GM19452 (cell line): Measurements from ENCODE around the gene DPP8.
"Not testable (repeated sequence)": the region's sequence is repeated elsewhere in the genome, so short reads cannot be mapped to it uniquely, and the experiment has no call there.

Experiments
- ATAC-seq: cut with Tn5 transposase; IDR thresholded peaks from one replicate; pipeline ENCODE4 v1.9.1; 2021; ENCODE audit not compliant: unreplicated experiment

The DPP8 gene

GRCh38 chr15:65516997-65517865, at the start of gene DPP8:
DPP8 (minus strand) TSS chr15:65517689; CDS start chr15:65512553, 5,136 bp downstream.
- ATAC-seq = peak; percentile 94

GRCh38 chr15:65561934-65562333, 44.4 kb upstream of the DPP8 start:
- no peak for ATAC-seq

- ATAC-seq = no peak
These were observed 42.5 kb upstream of the DPP8 start for GRCh38 chr15:65559941-65560340.

GRCh38 chr15:65558997-65559760, 41.7 kb upstream of the DPP8 start:
- no peak for ATAC-seq

GRCh38 chr15:65558336-65558735, 40.8 kb upstream of the DPP8 start:
- no peak for ATAC-seq

GRCh38 chr15:65556622-65557021, 39.1 kb upstream of the DPP8 start:
- no peak for ATAC-seq

GRCh38 chr15:65553691-65554090, 36.2 kb upstream of the DPP8 start:
- ATAC-seq = no peak

- not testable (repeated sequence) for ATAC-seq
These were observed 35.4 kb upstream of the DPP8 start for GRCh38 chr15:65552851-65553250.

GRCh38 chr15:65551183-65551582, 33.7 kb upstream of the DPP8 start:
- ATAC-seq = no peak

GRCh38 chr15:65550681-65551098, 33.2 kb upstream of the DPP8 start:
- ATAC-seq = no peak

GRCh38 chr15:65549288-65549687, 31.8 kb upstream of the DPP8 start:
- not testable (repeated sequence) for ATAC-seq

- ATAC-seq = no peak
These were observed 30.4 kb upstream of the DPP8 start for GRCh38 chr15:65547841-65548240.

- no peak for ATAC-seq
These were observed 23.8 kb upstream of the DPP8 start for GRCh38 chr15:65541231-65541820.

- ATAC-seq = no peak
These were observed 22.8 kb upstream of the DPP8 start for GRCh38 chr15:65540314-65540713.

- ATAC-seq = no peak
These were observed 17.7 kb upstream of the DPP8 start for GRCh38 chr15:65535192-65535591.

- no peak for ATAC-seq
These were observed 15.7 kb upstream of the DPP8 start for GRCh38 chr15:65533057-65533756.

- ATAC-seq = no peak
These were observed 15.2 kb upstream of the DPP8 start for GRCh38 chr15:65532738-65533051.

GRCh38 chr15:65530318-65531111, 13.0 kb upstream of the DPP8 start, which contains the start of gene HACD3:
HACD3 (plus strand) TSS chr15:65530463; CDS start chr15:65530632, 169 bp downstream.
- peak; percentile 84 for ATAC-seq

GRCh38 chr15:65529762-65530317, 12.4 kb upstream of the DPP8 start:
- ATAC-seq = no peak

- no peak for ATAC-seq
These were observed 11.1 kb upstream of the DPP8 start for GRCh38 chr15:65528461-65529060.
